Vagina (tissue), 2 donors: Measurements from ENCODE around the gene BTNL2.

Experiments used
- CTCF ChIP-seq, 3 experiments: fragments of 450-650 bp in 2 of 3; fragments of 200-600 bp in 1 of 3; sonication (generic) in 1 of 3; IDR thresholded peaks; one replicate each; pipeline ENCODE4 v1.5.1; 2017 to 2019; ENCODE audit warnings: antibody characterized with exemption in 3 of 3, mild to moderate bottlenecking in 2 of 3, moderate library complexity in 2 of 3
- POLR2A ChIP-seq, 2 donors: fragments of 450-650 bp; IDR thresholded peaks; one replicate each; pipeline ENCODE4 v1.6.1; 2017; ENCODE audit warnings: antibody characterized with exemption in 2 of 2, mild to moderate bottlenecking in 2 of 2, moderate library complexity in 2 of 2
- POLR2AphosphoS5 ChIP-seq, 2 donors: sonication (generic); formaldehyde crosslinking; IDR thresholded peaks; one replicate each; pipeline ENCODE4 v1.9.0; 2017; ENCODE audit warnings: antibody characterized with exemption in 2 of 2, mild to moderate bottlenecking in 2 of 2, low read depth in 1 of 2; ENCODE audit not compliant: insufficient read depth in 1 of 2

GRCh38 chr6:32391505-32391904 is 15.5 kb downstream of the BTNL2 start:
- TF ChIP-seq CTCF (IDR thresholded peaks at IDR 0.05) (no peak), POLR2A (IDR thresholded peaks at IDR 0.05) (no peak), POLR2AphosphoS5 (IDR thresholded peaks at IDR 0.05; ENCODE audit: insufficient read depth in 1 of 2, low read depth in 1 of 2) (no peak)
